Caco-2 (cell line): ENCODE results near the gene WDR83. TPM values are rescaled to one million over a fixed set of nuclear protein-coding genes. Genes with fewer than 3 reads are reported as not detected.

ENCODE experiments used
- BruUV-seq: library from RNA; stranded (reverse); fragments of 400-500 nt; replicated peaks from 2 replicates; lab custom pipeline; 2021; lab: Mats Ljungman, UMichigan
- CTCF ChIA-PET: fragments of 300-600 bp; sonication (Branson Sonifier 250); formaldehyde crosslinking; loops from one replicate; lab custom pipeline; 2022; ENCODE audit warnings: antibody characterized with exemption; lab: Charles Lee
- POLR2A ChIA-PET: fragments of 300-600 bp; sonication (Branson Sonifier 250); formaldehyde crosslinking; loops from one replicate; lab custom pipeline; 2022; ENCODE audit warnings: antibody characterized with exemption; lab: Charles Lee
- DNase-seq, 2 experiments: peaks; one replicate each; pipeline versions ENCODE4 v3.0.0 to v3.0.0-alpha.2; 2020 to 2022
- H3K27me3 ChIP-seq: replicated peaks from 2 replicates; pipeline ENCODE4 v1.6.0; 2011; ENCODE audit warnings: low read length; ENCODE audit not compliant: control insufficient read depth, insufficient read depth
- H3K36me3 ChIP-seq: 2 replicates; pipeline ENCODE4 v1.5.1; 2011; ENCODE audit warnings: low read length; ENCODE audit not compliant: control insufficient read depth, insufficient read depth
- H3K4me1 ChIP-seq: fragments of 250-450 bp; sonication (Bioruptor Pico); 2 replicates; pipeline ENCODE4 v1.5.1; 2020; ENCODE audit warnings: mild to moderate bottlenecking
- H3K4me3 ChIP-seq: 2 replicates; pipeline ENCODE4 v1.5.1; 2011; ENCODE audit warnings: low read depth, mild to moderate bottlenecking, control low read depth, low read length
- H3K9me3 ChIP-seq: fragments of 250-450 bp; sonication (Bioruptor Pico); 2 replicates; pipeline ENCODE4 v1.5.1; 2020; ENCODE audit warnings: mild to moderate bottlenecking, moderate library complexity
- H3K27ac Mint-ChIP-seq: one replicate; pipeline ENCODE4 v1.8.0; 2022; ENCODE audit warnings: mixed read lengths; ENCODE audit not compliant: unreplicated experiment
- H3K27me3 Mint-ChIP-seq: one replicate; pipeline ENCODE4 v1.8.0; 2022; ENCODE audit warnings: mixed read lengths; ENCODE audit not compliant: insufficient read depth, unreplicated experiment
- H3K36me3 Mint-ChIP-seq: one replicate; pipeline ENCODE4 v1.8.0; 2022; ENCODE audit warnings: mild to moderate bottlenecking, mixed read lengths; ENCODE audit not compliant: insufficient read depth, unreplicated experiment
- H3K4me1 Mint-ChIP-seq: one replicate; pipeline ENCODE4 v1.8.0; 2022; ENCODE audit warnings: low read depth, mixed read lengths; ENCODE audit not compliant: unreplicated experiment
- H3K4me3 Mint-ChIP-seq: one replicate; pipeline ENCODE4 v1.8.0; 2022; ENCODE audit warnings: mild to moderate bottlenecking, moderate library complexity, mixed read lengths; ENCODE audit not compliant: unreplicated experiment
- H3K9me3 Mint-ChIP-seq: one replicate; pipeline ENCODE4 v1.8.0; 2022; ENCODE audit warnings: mixed read lengths; ENCODE audit not compliant: unreplicated experiment
- intact Hi-C: fragments of 100-400 bp; cut with micrococcal nuclease; formaldehyde crosslinking; loops from one replicate; pipeline ENCODE4 v1.10.0; 2022; ENCODE audit not compliant: unreplicated experiment
- total RNA-seq: library from RNA; stranded (reverse); gene quantifications from 2 replicates; pipeline ENCODE4 v1.2.3, GENCODE V29; 2022
- TF ChIP-seq, protein P1 (sequence below), 2 experiments: fragments of 200-600 bp in 1 of 2; IDR thresholded peaks; 1 replicate in 1 of 2; 2 replicates in 1 of 2; pipeline versions ENCODE4 v1.5.1 to v1.8.0; 2011 to 2022; ENCODE audit warnings: antibody characterized with exemption in 1 of 2, control low read depth in 1 of 2, inconsistent platforms in 1 of 2, low read depth in 1 of 2, low read length in 1 of 2, mild to moderate bottlenecking in 1 of 2, moderate library complexity in 1 of 2; ENCODE audit not compliant: insufficient read depth in 1 of 2, severe bottlenecking in 1 of 2, unreplicated experiment in 1 of 2

The WDR83 gene
- total RNA-seq, 1 experiment from 2014 or later: 17.5 TPM

DNA sequence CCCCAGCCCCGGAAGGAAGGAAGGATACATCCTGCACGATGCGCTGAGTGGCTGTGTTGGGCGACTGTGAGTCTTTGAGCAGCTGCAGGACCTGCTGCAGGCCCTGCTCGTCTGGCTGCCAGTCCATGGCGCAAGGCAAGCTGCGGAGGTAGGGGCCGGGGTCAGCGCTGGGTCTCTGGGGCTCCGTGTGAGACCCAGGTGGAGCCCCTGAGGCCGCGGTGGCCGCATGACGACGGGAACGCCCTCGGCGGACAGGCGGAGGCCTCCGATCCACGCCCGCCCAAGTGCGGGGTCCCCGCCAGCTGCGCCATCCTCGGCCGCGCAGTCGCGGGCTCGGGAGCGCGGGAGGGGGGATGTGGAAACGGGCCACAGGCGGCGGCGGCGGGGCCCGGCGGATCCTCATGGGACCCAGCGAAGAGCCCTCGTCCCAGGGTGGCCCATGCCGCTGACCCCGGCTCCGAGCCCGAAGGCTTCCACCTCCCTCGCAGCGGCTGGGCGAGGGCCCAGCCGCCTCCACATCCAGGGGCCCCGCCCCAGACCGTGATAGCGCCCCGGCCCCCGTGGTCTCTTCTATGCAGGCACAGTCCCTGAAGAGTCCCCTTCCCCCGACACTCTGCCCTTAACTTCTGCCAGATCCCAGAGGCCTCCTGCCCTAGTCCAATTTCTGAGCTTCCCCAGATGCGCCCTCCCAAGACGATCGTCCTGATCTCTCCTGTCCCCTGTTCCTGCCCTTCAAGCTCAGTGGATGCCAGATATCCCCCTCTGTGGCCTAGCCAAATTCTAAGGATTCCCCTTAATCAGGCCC, 54.4 kb downstream of the WDR83 start:
- no peaks in the 10 kb centered on the region for H3K27me3 ChIP-seq
- ChIA-PET CTCF (interaction anchor here (0.6 kb wide), 1 partner anchor 70 kb away, joined by 5 read pairs; the partner anchor contains the start of gene JUNB), POLR2A (interaction anchor here (0.6 to 1.0 kb wide), 4 partner anchors 13 to 76 kb away, joined by 3 to 11 read pairs (median 4); partner anchors contain the start of gene GET3)
- peak overlapping the region; percentile 92 for H3K4me3 ChIP-seq
- peaks cover 14% of the 10 kb centered on the region for H3K4me1 Mint-ChIP-seq
- H3K27ac Mint-ChIP-seq: peak overlapping the region; percentile 77
- no peaks in the 10 kb centered on the region for H3K9me3 Mint-ChIP-seq
- peaks cover 4% of the 10 kb centered on the region for H3K36me3 ChIP-seq
- DNase-seq: no peak
- H3K4me1 ChIP-seq: 0 out of 2 replicates have a peak, but pooled peaks cover 8% of the 10 kb centered on the region
- TF ChIP-seq, protein P1, sequence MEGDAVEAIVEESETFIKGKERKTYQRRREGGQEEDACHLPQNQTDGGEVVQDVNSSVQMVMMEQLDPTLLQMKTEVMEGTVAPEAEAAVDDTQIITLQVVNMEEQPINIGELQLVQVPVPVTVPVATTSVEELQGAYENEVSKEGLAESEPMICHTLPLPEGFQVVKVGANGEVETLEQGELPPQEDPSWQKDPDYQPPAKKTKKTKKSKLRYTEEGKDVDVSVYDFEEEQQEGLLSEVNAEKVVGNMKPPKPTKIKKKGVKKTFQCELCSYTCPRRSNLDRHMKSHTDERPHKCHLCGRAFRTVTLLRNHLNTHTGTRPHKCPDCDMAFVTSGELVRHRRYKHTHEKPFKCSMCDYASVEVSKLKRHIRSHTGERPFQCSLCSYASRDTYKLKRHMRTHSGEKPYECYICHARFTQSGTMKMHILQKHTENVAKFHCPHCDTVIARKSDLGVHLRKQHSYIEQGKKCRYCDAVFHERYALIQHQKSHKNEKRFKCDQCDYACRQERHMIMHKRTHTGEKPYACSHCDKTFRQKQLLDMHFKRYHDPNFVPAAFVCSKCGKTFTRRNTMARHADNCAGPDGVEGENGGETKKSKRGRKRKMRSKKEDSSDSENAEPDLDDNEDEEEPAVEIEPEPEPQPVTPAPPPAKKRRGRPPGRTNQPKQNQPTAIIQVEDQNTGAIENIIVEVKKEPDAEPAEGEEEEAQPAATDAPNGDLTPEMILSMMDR (IDR thresholded peaks at IDR 0.05; ENCODE audit: insufficient read depth in 1 of 2, low read depth in 1 of 2, low read length in 1 of 2, severe bottlenecking in 1 of 2, unreplicated experiment in 1 of 2): no peak
- no peaks in the 10 kb centered on the region for H3K9me3 ChIP-seq
- peaks cover 66% of the 10 kb centered on the region for H3K36me3 Mint-ChIP-seq
- intact Hi-C loops: loop anchor here (5.0 kb wide), 1 partner anchor 56 kb away; the partner anchor contains the start of gene HOOK2
- H3K4me3 Mint-ChIP-seq: peak overlapping the region; percentile 91
- H3K27me3 Mint-ChIP-seq: no peaks in the 10 kb centered on the region
- BruUV-seq: no TSS peak

DNA sequence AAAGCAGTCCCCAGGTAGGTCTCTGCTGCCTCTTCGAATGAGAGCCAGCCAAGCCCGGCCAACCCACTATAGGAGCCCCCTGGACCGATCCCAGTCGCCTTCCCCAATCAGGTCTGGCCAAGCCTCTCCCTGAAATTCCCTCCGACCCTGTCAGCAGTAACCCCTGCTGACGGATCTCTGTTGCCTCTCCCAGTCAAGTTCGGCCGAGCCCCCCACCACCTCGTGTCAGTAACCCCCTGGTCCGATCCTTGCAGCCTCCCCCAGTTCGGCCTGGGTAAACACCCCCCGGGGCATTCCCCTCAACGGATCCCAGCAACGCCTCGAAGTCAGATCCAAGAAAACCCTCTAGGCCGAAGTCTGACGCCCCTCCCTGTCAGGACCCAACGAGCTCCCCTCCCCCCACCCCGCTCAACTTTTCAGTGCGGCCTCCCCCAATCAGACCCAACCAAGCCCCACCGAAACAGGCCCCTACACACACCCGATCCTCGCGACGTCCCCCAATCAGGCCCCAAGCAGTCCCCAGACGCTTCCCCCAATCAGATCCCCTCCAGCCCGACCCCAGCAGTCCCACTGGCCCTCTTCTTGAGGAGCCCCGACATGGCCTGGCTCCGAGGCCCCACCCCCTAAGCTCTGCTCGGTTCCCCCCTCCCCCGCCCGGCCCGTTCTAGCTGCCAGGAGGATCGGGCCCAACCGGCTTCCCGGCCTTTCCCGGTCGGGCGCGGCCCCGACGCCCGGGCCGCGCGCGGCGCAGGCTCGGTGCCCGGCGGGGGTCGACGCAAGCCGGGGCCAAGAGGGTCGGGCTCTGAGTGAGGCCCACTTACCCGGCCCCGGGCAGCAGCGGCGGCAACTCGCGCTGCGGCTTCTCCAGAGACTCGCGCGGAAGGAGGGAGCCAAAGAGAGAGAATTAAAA, 55.3 kb downstream of the WDR83 start:
- H3K4me3 Mint-ChIP-seq: peak overlapping the region; percentile 91
- peaks cover 14% of the 10 kb centered on the region for H3K4me1 Mint-ChIP-seq
- ChIA-PET CTCF (interaction anchor here (0.6 to 1.7 kb wide), 6 partner anchors 12 to 219 kb away, joined by 3 to 11 read pairs (median 5); partner anchors contain the start of genes JUNB and TRIR), POLR2A (interaction anchor here (0.6 to 1.5 kb wide), 4 partner anchors 12 to 75 kb away, joined by 3 to 11 read pairs (median 5); partner anchors contain the start of genes GET3 and JUNB)
- H3K27ac Mint-ChIP-seq: peak overlapping the region; percentile 77
- BruUV-seq: no TSS peak
- Histone ChIP-seq H3K9me3 (no peaks in the 10 kb centered on the region), H3K4me1 (0 out of 2 replicates have a peak, but pooled peaks cover 8% of the 10 kb centered on the region), H3K27me3 (no peaks in the 10 kb centered on the region), H3K36me3 (peaks cover 2% of the 10 kb centered on the region; the same call in 1 of the 2 replicates), H3K4me3 (peak overlapping the region; percentile 92)
- DNase-seq: peak; percentile 59 to 62
- H3K36me3 Mint-ChIP-seq: peaks cover 65% of the 10 kb centered on the region
- TF ChIP-seq, protein P1 (IDR thresholded peaks at IDR 0.05; ENCODE audit: insufficient read depth in 1 of 2, low read depth in 1 of 2, low read length in 1 of 2, severe bottlenecking in 1 of 2, unreplicated experiment in 1 of 2): no peak
- intact Hi-C loops: loop anchor here (5.0 kb wide), 1 partner anchor 55 kb away; the partner anchor contains the start of gene HOOK2
- no peaks in the 10 kb centered on the region for H3K27me3 Mint-ChIP-seq
- H3K9me3 Mint-ChIP-seq: no peaks in the 10 kb centered on the region
